Parathyroid adenoma (tissue), 2 donors: ENCODE results near the gene ALDH16A1.
A peak's percentile ranks its signal among the peaks of the same experiment; 100 is the strongest.

Source experiments
- H2AFZ ChIP-seq: fragments of 300-600 bp; sonication (generic); one replicate; pipeline ENCODE4 v1.7.0; 2017; ENCODE audit warnings: antibody characterized with exemption, mild to moderate bottlenecking
- H3K27ac ChIP-seq: fragments of 300-600 bp; sonication (generic); one replicate; pipeline ENCODE4 v1.7.0; 2017
- H3K27me3 ChIP-seq: fragments of 300-600 bp; sonication (generic); one replicate; pipeline ENCODE4 v1.7.0; 2017; ENCODE audit warnings: low read length; ENCODE audit not compliant: control insufficient read depth, insufficient read depth
- H3K36me3 ChIP-seq: fragments of 300-600 bp; sonication (generic); one replicate; pipeline ENCODE4 v1.7.0; 2017; ENCODE audit warnings: low read length; ENCODE audit not compliant: control insufficient read depth, insufficient read depth
- H3K4me1 ChIP-seq: fragments of 300-600 bp; sonication (generic); one replicate; pipeline ENCODE4 v1.7.0; 2017; ENCODE audit warnings: control low read depth
- H3K4me2 ChIP-seq: fragments of 300-600 bp; sonication (generic); one replicate; pipeline ENCODE4 v1.7.0; 2017; ENCODE audit warnings: low read length
- H3K4me3 ChIP-seq: fragments of 300-600 bp; sonication (generic); one replicate; pipeline ENCODE4 v1.7.0; 2017; ENCODE audit warnings: low read depth, low read length
- H3K79me2 ChIP-seq: fragments of 300-600 bp; sonication (generic); one replicate; pipeline ENCODE4 v1.7.0; 2017; ENCODE audit warnings: control low read depth
- H3K9ac ChIP-seq: fragments of 300-600 bp; sonication (generic); one replicate; pipeline ENCODE4 v1.7.0; 2017; ENCODE audit warnings: mild to moderate bottlenecking
- H3K9me3 ChIP-seq: fragments of 300-600 bp; sonication (generic); one replicate; pipeline ENCODE4 v1.7.0; 2017; ENCODE audit warnings: low read length; ENCODE audit not compliant: control insufficient read depth
- CTCF ChIP-seq: fragments of 300-600 bp; sonication (generic); IDR thresholded peaks from one replicate; pipeline ENCODE4 v1.7.0; 2017; ENCODE audit warnings: antibody characterized with exemption, mild to moderate bottlenecking
- donor health status: primary hyperparathyroidism.

The ALDH16A1 gene

DNA sequence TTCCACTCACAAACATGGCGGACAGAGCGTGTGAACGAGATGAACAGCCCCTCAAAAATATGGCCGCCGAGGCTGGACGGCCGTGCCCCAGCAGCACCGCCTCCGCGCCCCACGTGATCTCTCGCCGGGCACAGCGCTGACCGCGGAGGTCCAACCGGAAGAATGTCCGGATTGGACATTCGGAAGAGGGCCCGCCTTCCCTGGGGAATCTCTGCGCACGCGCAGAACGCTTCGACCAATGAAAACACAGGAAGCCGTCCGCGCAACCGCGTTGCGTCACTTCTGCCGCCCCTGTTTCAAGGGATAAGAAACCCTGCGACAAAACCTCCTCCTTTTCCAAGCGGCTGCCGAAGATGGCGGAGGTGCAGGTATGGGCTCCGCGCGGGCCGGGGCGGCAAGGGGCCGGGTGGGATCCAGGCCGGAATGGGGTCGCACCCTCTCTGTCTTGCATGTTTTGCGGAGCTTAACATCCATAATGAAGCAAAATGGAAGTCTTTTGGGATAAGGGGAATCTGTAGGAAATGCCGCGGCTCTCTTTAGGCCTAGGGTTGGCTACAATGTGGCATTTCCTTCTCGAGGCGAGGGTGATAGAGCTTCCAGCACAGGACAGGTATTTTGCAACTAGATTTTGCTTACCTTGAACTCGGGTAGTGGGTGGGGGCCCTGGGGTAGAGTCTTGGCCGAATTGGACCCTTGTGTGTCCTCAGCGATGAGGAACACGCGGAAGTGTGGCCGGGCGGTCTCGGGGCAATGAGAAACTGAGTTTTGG, 34.4 kb downstream of the ALDH16A1 start, which contains the start of gene RPL13A:
Gene RPL13A, plus strand, starts transcription at position 332 of the 769 bp plus-strand sequence. Its CDS starts 22 bp downstream, at position 354.
- no peaks in the 10 kb centered on the region for H3K27me3 ChIP-seq
- H3K79me2 ChIP-seq, result peaks cover 31% of the 10 kb centered on the region
- peaks cover 10% of the 10 kb centered on the region for H3K4me1 ChIP-seq
- peak within 1 kb of the TSS; percentile 90 for H3K27ac ChIP-seq
- peak within 1 kb of the TSS; percentile 89 for H3K4me2 ChIP-seq
- H3K4me3 ChIP-seq, result peak within 1 kb of the TSS; percentile 100
- H3K36me3 ChIP-seq, result no peaks in the 10 kb centered on the region
- H2AFZ ChIP-seq, result peak within 1 kb of the TSS; percentile 91
- no peaks in the 10 kb centered on the region for H3K9me3 ChIP-seq
- H3K9ac ChIP-seq, result peak within 1 kb of the TSS; percentile 57
- peak; percentile 4 for TF ChIP-seq CTCF

GRCh38 chr19:49488046-49488862, 35.2 kb downstream of the ALDH16A1 start:
- no peak for TF ChIP-seq CTCF
- H3K36me3 ChIP-seq, result no peaks in the 10 kb centered on the region
- no peaks in the 10 kb centered on the region for H3K27me3 ChIP-seq
- peaks cover 31% of the 10 kb centered on the region for H3K79me2 ChIP-seq
- peak overlapping the region; percentile 89 for H3K4me2 ChIP-seq
- H2AFZ ChIP-seq, result peak overlapping the region; percentile 43
- H3K4me1 ChIP-seq, result peaks cover 10% of the 10 kb centered on the region
- H3K4me3 ChIP-seq, result peak overlapping the region; percentile 100
- peak overlapping the region; percentile 90 for H3K27ac ChIP-seq
- H3K9ac ChIP-seq, result peak overlapping the region; percentile 57
- no peaks in the 10 kb centered on the region for H3K9me3 ChIP-seq

- peaks cover 31% of the 10 kb centered on the region for H3K79me2 ChIP-seq
- no peaks in the 10 kb centered on the region for H3K27me3 ChIP-seq
- peak overlapping the region; percentile 90 for H3K27ac ChIP-seq
- H3K36me3 ChIP-seq, result no peaks in the 10 kb centered on the region
- no peak for TF ChIP-seq CTCF
- peak overlapping the region; percentile 89 for H3K4me2 ChIP-seq
- no peak overlapping the region for H2AFZ ChIP-seq
- H3K4me1 ChIP-seq, result peaks cover 10% of the 10 kb centered on the region
- H3K4me3 ChIP-seq, result peak overlapping the region; percentile 100
- H3K9me3 ChIP-seq, result no peaks in the 10 kb centered on the region
- H3K9ac ChIP-seq, result no peak overlapping the region
Observed at GRCh38 chr19:49488863-49489537, 36.0 kb downstream of the ALDH16A1 start.

GRCh38 chr19:49489601-49490167, 36.7 kb downstream of the ALDH16A1 start:
- H3K27me3 ChIP-seq, result no peaks in the 10 kb centered on the region
- peaks cover 10% of the 10 kb centered on the region for H3K4me1 ChIP-seq
- H3K4me2 ChIP-seq, result peak overlapping the region; percentile 89
- no peaks in the 10 kb centered on the region for H3K9me3 ChIP-seq
- no peak overlapping the region for H2AFZ ChIP-seq
- TF ChIP-seq CTCF, result no peak
- peak overlapping the region; percentile 90 for H3K27ac ChIP-seq
- peaks cover 31% of the 10 kb centered on the region for H3K79me2 ChIP-seq
- peak overlapping the region; percentile 100 for H3K4me3 ChIP-seq
- no peak overlapping the region for H3K9ac ChIP-seq
- H3K36me3 ChIP-seq, result no peaks in the 10 kb centered on the region
